ENCODE data around the gene PVRIG. TPM values are rescaled to one million over a fixed set of nuclear protein-coding genes. Genes with fewer than 3 reads are reported as not detected.
"Not testable (repeated sequence)": the region's sequence is repeated elsewhere in the genome, so short reads cannot be mapped to it uniquely, and the experiment has no call there.

Gene PVRIG
- total and polyA plus RNA-seq, 9 of the 15 experiments (the other 6 are each of a cell fraction or from before 2014, with no cell fraction given), result 0.16 to 0.64 TPM; not detected in 7

GRCh38 chr7:100180084-100180483 lies 39.7 kb upstream of the PVRIG start:
- H3K27ac ChIP-seq (ENCODE audit: extremely low read depth, low read depth, low read length); H3K27me3 ChIP-seq (ENCODE audit: control insufficient read depth in 2 of 2, insufficient read depth in 2 of 2, low read length in 2 of 2); CTCF ChIA-PET (ENCODE audit: low intra/inter-chr PET ratio); H3K79me2 ChIP-seq (ENCODE audit: control insufficient read depth, insufficient read depth, low read length); intact Hi-C loops (cut with micrococcal nuclease); H3K36me3 ChIP-seq (ENCODE audit: control insufficient read depth, insufficient read depth, low read length); H3K9ac ChIP-seq (ENCODE audit: insufficient read depth in 1 of 2, low read depth in 2 of 2, low read length in 2 of 2); H3K4me3 ChIP-seq; H2AFZ ChIP-seq (ENCODE audit: low read depth, low read length); BruUV-seq (replicated peaks); H4K20me1 ChIP-seq (replicated peaks; ENCODE audit: control insufficient read depth, insufficient read depth, low read length); H3K4me2 ChIP-seq (ENCODE audit: insufficient read depth, low read length); in situ Hi-C loops (cut with MboI); H3K9me3 ChIP-seq (replicated peaks; ENCODE audit: control insufficient read depth, insufficient read depth, low read depth, low read length); ATAC-seq; H3K9me1 ChIP-seq (ENCODE audit: control insufficient read depth, insufficient read depth, low read length); DNase-seq (ENCODE audit: extremely low read depth in 1 of 4, low spot score in 3 of 4); FAIRE-seq: not testable (repeated sequence)
- TF ChIP-seq ZNF121 (CRISPR knock-in tag; conservative IDR thresholded peaks at IDR 0.05), result peak; percentile 81
- WGBS (ENCODE audit: insufficient coverage, low coverage, missing lambda C conversion rate), result 64% methylated on average over 3 of the region's 3 CpGs
- POLR2A ChIA-PET, result interaction anchor here (1.1 kb wide), 1 partner anchor 13 kb away, joined by 3 read pairs; no protein-coding TSS in a partner anchor
- peaks cover 8 to 20% of the 10 kb centered on the region in 2 experiments; a peak in 4 of 5 replicates for H3K4me1 ChIP-seq (replicated peaks in 1 of 2; ENCODE audit: control insufficient read depth in 2 of 2, insufficient read depth in 2 of 2, low read length in 2 of 2)

GRCh38 chr7:100182616-100183015 lies 37.1 kb upstream of the PVRIG start:
- DNase-seq (ENCODE audit: extremely low read depth in 1 of 4, low spot score in 3 of 4); intact Hi-C loops (cut with micrococcal nuclease); H3K27me3 ChIP-seq (ENCODE audit: control insufficient read depth in 2 of 2, insufficient read depth in 2 of 2, low read length in 2 of 2); BruUV-seq (replicated peaks); H3K9ac ChIP-seq (ENCODE audit: insufficient read depth in 1 of 2, low read depth in 2 of 2, low read length in 2 of 2); H3K9me1 ChIP-seq (ENCODE audit: control insufficient read depth, insufficient read depth, low read length); H4K20me1 ChIP-seq (replicated peaks; ENCODE audit: control insufficient read depth, insufficient read depth, low read length); H3K9me3 ChIP-seq (replicated peaks; ENCODE audit: control insufficient read depth, insufficient read depth, low read depth, low read length); FAIRE-seq; H3K4me1 ChIP-seq (replicated peaks in 1 of 2; ENCODE audit: control insufficient read depth in 2 of 2, insufficient read depth in 2 of 2, low read length in 2 of 2); ATAC-seq; H3K4me2 ChIP-seq (ENCODE audit: insufficient read depth, low read length); H2AFZ ChIP-seq (ENCODE audit: low read depth, low read length); H3K4me3 ChIP-seq; in situ Hi-C loops (cut with MboI); H3K79me2 ChIP-seq (ENCODE audit: control insufficient read depth, insufficient read depth, low read length); CTCF ChIA-PET (ENCODE audit: low intra/inter-chr PET ratio); H3K27ac ChIP-seq (ENCODE audit: extremely low read depth, low read depth, low read length); H3K36me3 ChIP-seq (ENCODE audit: control insufficient read depth, insufficient read depth, low read length): not testable (repeated sequence)
- 20% methylated on average over 6 of the region's 6 CpGs for WGBS (ENCODE audit: insufficient coverage, low coverage, missing lambda C conversion rate)
- TF ChIP-seq L3MBTL2 (IDR thresholded peaks at IDR 0.05), result 0 out of 2 replicates have a peak, but pooled peaks have one; percentile 24
- POLR2A ChIA-PET, result interaction anchor here (0.6 to 1.0 kb wide), 2 partner anchors 8 to 473 kb away, joined by 3 to 6 read pairs; no protein-coding TSS in a partner anchor

GRCh38 chr7:100183090-100183489 lies 36.7 kb upstream of the PVRIG start:
- ATAC-seq; H3K4me2 ChIP-seq (ENCODE audit: insufficient read depth, low read length); intact Hi-C loops (cut with micrococcal nuclease); H3K9me3 ChIP-seq (replicated peaks; ENCODE audit: control insufficient read depth, insufficient read depth, low read depth, low read length); CTCF ChIA-PET (ENCODE audit: low intra/inter-chr PET ratio); H2AFZ ChIP-seq (ENCODE audit: low read depth, low read length); H4K20me1 ChIP-seq (replicated peaks; ENCODE audit: control insufficient read depth, insufficient read depth, low read length); H3K36me3 ChIP-seq (ENCODE audit: control insufficient read depth, insufficient read depth, low read length); DNase-seq (ENCODE audit: extremely low read depth in 1 of 4, low spot score in 3 of 4); H3K9me1 ChIP-seq (ENCODE audit: control insufficient read depth, insufficient read depth, low read length); H3K4me1 ChIP-seq (replicated peaks in 1 of 2; ENCODE audit: control insufficient read depth in 2 of 2, insufficient read depth in 2 of 2, low read length in 2 of 2); H3K79me2 ChIP-seq (ENCODE audit: control insufficient read depth, insufficient read depth, low read length); H3K27me3 ChIP-seq (ENCODE audit: control insufficient read depth in 2 of 2, insufficient read depth in 2 of 2, low read length in 2 of 2); H3K4me3 ChIP-seq; in situ Hi-C loops (cut with MboI); H3K9ac ChIP-seq (ENCODE audit: insufficient read depth in 1 of 2, low read depth in 2 of 2, low read length in 2 of 2); BruUV-seq (replicated peaks); FAIRE-seq; H3K27ac ChIP-seq (ENCODE audit: extremely low read depth, low read depth, low read length): not testable (repeated sequence)
- POLR2A ChIA-PET, result interaction anchor here (0.6 kb wide), 1 partner anchor 472 kb away, joined by 3 read pairs; no protein-coding TSS in a partner anchor
- 46% methylated on average over 6 of the region's 6 CpGs for WGBS (ENCODE audit: insufficient coverage, low coverage, missing lambda C conversion rate)

All from K562 (cell line).